Measurements from ENCODE around the gene PTPRE.

GRCh38 chr10:127911218-127911866 lies 4.4 kb downstream of the PTPRE start:
- TF ChIP-seq CTCF (conservative IDR thresholded peaks at IDR 0.05; ENCODE audit: low read depth, low read length) (no peak), EZH2 (IDR thresholded peaks at IDR 0.05; ENCODE audit: borderline replicate concordance, low read depth, low read length, poor library complexity, severe bottlenecking) (no peak)

Data from A673 (cell line).